ENCODE data around the gene POU2AF1.

Gene POU2AF1

GRCh38 chr11:111330234-111330893, 48.7 kb downstream of the POU2AF1 start:
- Histone ChIP-seq H3K27me3 (no peaks in the 10 kb centered on the region), H3K36me3 (no peaks in the 10 kb centered on the region), H3K9me3 (no peaks in the 10 kb centered on the region), H3K4me1 (ENCODE audit: control insufficient read depth in 1 of 2, insufficient read depth in 1 of 2, low read depth in 1 of 2, low read length in 1 of 2) (no peaks in the 10 kb centered on the region), H3K27ac (no peak overlapping the region), H3K4me3 (ENCODE audit: low read depth in 1 of 2, low read length in 1 of 2) (no peak overlapping the region)
- no peak for TF ChIP-seq CTCF (IDR thresholded peaks at IDR 0.05)

GRCh38 chr11:111329306-111330204, 49.5 kb downstream of the POU2AF1 start:
- Histone ChIP-seq H3K4me1 (ENCODE audit: control insufficient read depth in 1 of 2, insufficient read depth in 1 of 2, low read depth in 1 of 2, low read length in 1 of 2) (no peaks in the 10 kb centered on the region), H3K9me3 (no peaks in the 10 kb centered on the region), H3K27me3 (no peaks in the 10 kb centered on the region), H3K4me3 (ENCODE audit: low read depth in 1 of 2, low read length in 1 of 2) (no peak overlapping the region), H3K36me3 (no peaks in the 10 kb centered on the region), H3K27ac (no peak overlapping the region)
- no peak for TF ChIP-seq CTCF (IDR thresholded peaks at IDR 0.05)

- no peaks in the 10 kb centered on the region for H3K36me3 ChIP-seq
- H3K9me3 ChIP-seq: no peaks in the 10 kb centered on the region
- H3K27ac ChIP-seq: no peak overlapping the region
- H3K27me3 ChIP-seq: no peaks in the 10 kb centered on the region
- no peak overlapping the region for H3K4me3 ChIP-seq (ENCODE audit: low read depth in 1 of 2, low read length in 1 of 2)
- H3K4me1 ChIP-seq (ENCODE audit: control insufficient read depth in 1 of 2, insufficient read depth in 1 of 2, low read depth in 1 of 2, low read length in 1 of 2): no peaks in the 10 kb centered on the region
- TF ChIP-seq CTCF (IDR thresholded peaks at IDR 0.05): no peak
Observed at GRCh38 chr11:111327908-111328624, 51.0 kb downstream of the POU2AF1 start.

- no peak overlapping the region for H3K4me3 ChIP-seq (ENCODE audit: low read depth in 1 of 2, low read length in 1 of 2)
- H3K36me3 ChIP-seq: no peaks in the 10 kb centered on the region
- H3K9me3 ChIP-seq: no peaks in the 10 kb centered on the region
- H3K27ac ChIP-seq: no peak overlapping the region
- TF ChIP-seq CTCF (IDR thresholded peaks at IDR 0.05): no peak
- no peaks in the 10 kb centered on the region for H3K4me1 ChIP-seq (ENCODE audit: control insufficient read depth in 1 of 2, insufficient read depth in 1 of 2, low read depth in 1 of 2, low read length in 1 of 2)
- peaks cover 8% of the 10 kb centered on the region for H3K27me3 ChIP-seq
Observed at GRCh38 chr11:111326824-111327223, 52.3 kb downstream of the POU2AF1 start.

- H3K27me3 ChIP-seq: peaks cover 8% of the 10 kb centered on the region
- H3K4me3 ChIP-seq (ENCODE audit: low read depth in 1 of 2, low read length in 1 of 2): no peak overlapping the region
- H3K36me3 ChIP-seq: no peaks in the 10 kb centered on the region
- no peak overlapping the region for H3K27ac ChIP-seq
- TF ChIP-seq CTCF (IDR thresholded peaks at IDR 0.05): no peak
- H3K9me3 ChIP-seq: no peaks in the 10 kb centered on the region
- H3K4me1 ChIP-seq (ENCODE audit: control insufficient read depth in 1 of 2, insufficient read depth in 1 of 2, low read depth in 1 of 2, low read length in 1 of 2): no peaks in the 10 kb centered on the region
Observed at GRCh38 chr11:111325259-111325658, 53.8 kb downstream of the POU2AF1 start.
